Endothelial cell of umbilical vein (primary cell): Measurements from ENCODE around the gene RANGRF. TPM values are rescaled to one million over a fixed set of nuclear protein-coding genes. Genes with fewer than 3 reads are reported as not detected.

Experiments
- BruUV-seq: library from RNA; stranded (reverse); fragments of 400-500 nt; replicated peaks from 2 replicates; lab custom pipeline; 2021; lab: Mats Ljungman, UMichigan
- CTCF ChIA-PET: fragments of 300-600, 350-600 bp; sonication (Branson Sonifier 250); formaldehyde crosslinking; loops from one replicate; lab custom pipeline; 2021; ENCODE audit warnings: antibody characterized with exemption, inconsistent platforms; lab: Charles Lee
- POLR2A ChIA-PET: fragments of 300-600, 350-600 bp; sonication (Branson Sonifier 250); formaldehyde crosslinking; loops from one replicate; lab custom pipeline; 2021; ENCODE audit warnings: antibody characterized with exemption, inconsistent platforms; lab: Charles Lee
- DNase-seq: peaks from one replicate; pipeline ENCODE4 v3.0.0-alpha.2; 2011; ENCODE audit warnings: low read depth, low spot score
- FAIRE-seq: peaks from 2 replicates; lab custom pipeline; 2011; peaks lifted over from hg19 to GRCh38; lab: Jason Lieb, UNC
- H2AFZ ChIP-seq: 2 replicates; pipeline ENCODE4 v1.6.0; 2012; ENCODE audit warnings: low read depth, low read length, control low read depth, inconsistent platforms
- H3K27ac ChIP-seq: 2 replicates; pipeline ENCODE4 v1.5.1; 2011; ENCODE audit warnings: low read depth, mild to moderate bottlenecking, control low read depth, low read length, moderate library complexity; ENCODE audit not compliant: insufficient read depth
- H3K27me3 ChIP-seq, 2 experiments: 2 replicates each; pipeline versions ENCODE4 v1.6.0 to v1.6.1; 2011; ENCODE audit warnings: low read length in 2 of 2, mixed read lengths in 1 of 2; ENCODE audit not compliant: control insufficient read depth in 2 of 2, insufficient read depth in 2 of 2
- H3K36me3 ChIP-seq, 2 experiments: 2 replicates in 1 of 2; 3 replicates in 1 of 2; pipeline ENCODE4 v1.5.1; 2011; ENCODE audit warnings: low read length in 2 of 2, mild to moderate bottlenecking in 1 of 2, moderate library complexity in 1 of 2; ENCODE audit not compliant: control insufficient read depth in 2 of 2, insufficient read depth in 2 of 2; ENCODE audit errors: extremely low read depth in 1 of 2
- H3K4me1 ChIP-seq: 3 replicates; pipeline ENCODE4 v1.5.1; 2011; ENCODE audit warnings: mild to moderate bottlenecking, low read length; ENCODE audit not compliant: control insufficient read depth, insufficient read depth; ENCODE audit errors: extremely low read depth
- H3K4me2 ChIP-seq: 2 replicates; pipeline ENCODE4 v1.6.1; 2011; ENCODE audit warnings: low read length, control low read depth, mixed read lengths; ENCODE audit not compliant: insufficient read depth
- H3K4me3 ChIP-seq, 3 experiments: fragments of 200-600 bp in 1 of 3; sonication (generic), shearing (Covaris generic) in 1 of 3; replicated peaks in 1 of 3; 2 replicates each; pipeline ENCODE4 v1.5.1; 2011 to 2016; ENCODE audit warnings: control low read depth in 3 of 3, low read length in 3 of 3, mild to moderate bottlenecking in 2 of 3, inconsistent platforms in 1 of 3, low read depth in 1 of 3, moderate library complexity in 1 of 3; ENCODE audit not compliant: insufficient read depth in 1 of 3
- H3K79me2 ChIP-seq: 2 replicates; pipeline ENCODE4 v1.6.0; 2012; ENCODE audit warnings: low read length, inconsistent platforms; ENCODE audit not compliant: control insufficient read depth, insufficient read depth
- H3K9ac ChIP-seq: replicated peaks from 2 replicates; pipeline ENCODE3; 2011; ENCODE audit warnings: low read length, control low read depth; ENCODE audit not compliant: insufficient read depth; ENCODE audit errors: extremely low read depth
- H3K9me1 ChIP-seq: replicated peaks from 3 replicates; pipeline ENCODE4 v1.6.0; 2011; ENCODE audit warnings: mild to moderate bottlenecking, low read length; ENCODE audit not compliant: control insufficient read depth, insufficient read depth; ENCODE audit errors: extremely low read depth
- H3K9me3 ChIP-seq: replicated peaks from 2 replicates; pipeline ENCODE4 v1.5.1; 2012; ENCODE audit warnings: low read length, inconsistent platforms; ENCODE audit not compliant: control insufficient read depth, insufficient read depth
- H4K20me1 ChIP-seq: replicated peaks from 2 replicates; pipeline ENCODE3; 2011; ENCODE audit warnings: mild to moderate bottlenecking, low read length; ENCODE audit not compliant: control insufficient read depth, insufficient read depth; ENCODE audit errors: extremely low read depth
- CTCF ChIP-seq, 2 donors: IDR thresholded peaks; 1 replicate in 1 of 2; 2 replicates in 1 of 2; pipeline ENCODE4 v1.5.1; 2011; ENCODE audit warnings: low read length in 2 of 2, mild to moderate bottlenecking in 2 of 2, moderate library complexity in 2 of 2, control low read depth in 1 of 2, inconsistent platforms in 1 of 2, low read depth in 1 of 2; ENCODE audit not compliant: insufficient read depth in 1 of 2; ENCODE audit errors: extremely low read depth in 1 of 2
- EZH2 ChIP-seq: IDR thresholded peaks from 2 replicates; pipeline ENCODE4 v1.6.1; 2012; ENCODE audit warnings: borderline replicate concordance, low read depth, mild to moderate bottlenecking, moderate library complexity, low read length, inconsistent platforms; ENCODE audit not compliant: severe bottlenecking
- FOS ChIP-seq: IDR thresholded peaks from 2 replicates; pipeline ENCODE4 v1.6.1; 2011; ENCODE audit warnings: mild to moderate bottlenecking, low read length, moderate library complexity, borderline replicate concordance; ENCODE audit not compliant: insufficient read depth
- GATA2 ChIP-seq: IDR thresholded peaks from 2 replicates; pipeline ENCODE4 v1.7.0; 2011; ENCODE audit warnings: low read depth, mild to moderate bottlenecking, moderate library complexity, mixed read lengths, low read length; ENCODE audit not compliant: insufficient read length, insufficient read depth
- JUN ChIP-seq: IDR thresholded peaks from 2 replicates; pipeline ENCODE4 v1.6.1; 2011; ENCODE audit warnings: borderline replicate concordance, low read depth; ENCODE audit not compliant: insufficient read length, insufficient read depth
- MYC ChIP-seq: IDR thresholded peaks from one replicate; pipeline ENCODE4 v1.6.1; 2011; ENCODE audit warnings: mild to moderate bottlenecking, low read depth, low read length
- POLR2A ChIP-seq: IDR thresholded peaks from 2 replicates; pipeline ENCODE4 v1.6.1; 2012; ENCODE audit warnings: low read depth, mild to moderate bottlenecking, control low read depth, low read length
- POLR2AphosphoS5 ChIP-seq: IDR thresholded peaks from 2 replicates; pipeline ENCODE4 v1.6.1; 2012; ENCODE audit warnings: low read depth, mild to moderate bottlenecking, control low read depth, low read length, moderate library complexity; ENCODE audit not compliant: insufficient read depth
- dilution Hi-C: fragments of 300-500 bp; cut with MboI; formaldehyde crosslinking; loops from one replicate; pipeline ENCODE4 v1.15.0; 2019; ENCODE audit warnings: low sequenced_read_pairs; ENCODE audit not compliant: extremely low pct_ligation_motif_present
- intact Hi-C: fragments of 100-400 bp; cut with micrococcal nuclease; formaldehyde crosslinking; loops from one replicate; pipeline ENCODE4 v1.10.0; 2022
- polyA plus RNA-seq, 4 experiments: library from polyadenylated mRNA; depleted of rRNA in 3 of 4; stranded (reverse) in 3 of 4; unstranded in 1 of 4; fragments of >200 nt; gene quantifications; 2 replicates each; pipeline versions ENCODE4 v1.2.1 to v1.2.3, GENCODE V29; 2011 to 2012; ENCODE audit warnings: missing spikeins in 1 of 4
- total RNA-seq: library from RNA; stranded (reverse); gene quantifications from 2 replicates; pipeline ENCODE4 v1.2.3, GENCODE V29; 2021
- TF ChIP-seq, protein P1 (sequence below): IDR thresholded peaks from 2 replicates; pipeline ENCODE4 v1.6.1; 2011; ENCODE audit not compliant: insufficient read depth, insufficient read length

RANGRF gene
- total and polyA plus RNA-seq, 2 donors (not counting 3 experiments of a cell fraction or from before 2014, with no cell fraction given) = 36.5 to 52.7 TPM

DNA sequence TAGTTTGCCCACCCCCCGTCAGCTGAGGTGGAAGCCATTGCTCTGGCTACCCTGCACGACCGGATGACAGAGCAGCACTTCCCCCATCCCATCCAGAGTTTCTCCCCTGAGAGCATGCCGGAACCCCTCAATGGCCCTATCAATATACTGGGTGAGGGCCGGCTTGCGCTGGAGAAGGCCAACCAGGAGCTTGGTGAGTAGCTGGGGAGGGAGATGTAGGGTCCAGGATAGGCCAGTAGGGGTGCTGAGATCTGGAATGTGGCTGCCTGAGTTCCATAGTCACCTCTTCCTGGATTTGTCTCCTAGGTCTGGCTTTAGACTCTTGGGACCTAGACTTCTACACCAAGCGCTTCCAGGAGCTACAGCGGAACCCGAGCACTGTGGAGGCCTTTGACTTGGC, 33.0 kb upstream of the RANGRF start:
- H3K36me3 ChIP-seq = peaks cover 9 to 22% of the 10 kb centered on the region in 2 experiments
- H3K9me3 ChIP-seq = no peaks in the 10 kb centered on the region
- ChIA-PET POLR2A (no interaction called here), CTCF (interaction anchor here (1.0 to 1.6 kb wide), 4 partner anchors 9 to 121 kb away, joined by 3 to 11 read pairs (median 4); partner anchors contain the start of gene KRABD2)
- no peak for DNase-seq
- peaks cover 20% of the 10 kb centered on the region for H3K79me2 ChIP-seq
- no TSS peak for BruUV-seq
- H4K20me1 ChIP-seq = no peaks in the 10 kb centered on the region
- no peak overlapping the region for H3K9ac ChIP-seq
- H3K4me3 ChIP-seq = no peak overlapping the region
- H3K27ac ChIP-seq = no peak overlapping the region
- intact Hi-C loops (no loop called here), dilution Hi-C loops (no loop called here)
- H3K9me1 ChIP-seq = no peaks in the 10 kb centered on the region
- no peak for TF ChIP-seq FOS
- TF ChIP-seq CTCF (IDR thresholded peaks at IDR 0.05; ENCODE audit: extremely low read depth in 1 of 2, insufficient read depth in 1 of 2, low read depth in 1 of 2, low read length in 2 of 2) = peak in 1 of 2 donors; percentile 22
- H3K27me3 ChIP-seq = no peaks in the 10 kb centered on the region
- FAIRE-seq = no peak
- no peak overlapping the region for H3K4me2 ChIP-seq
- no peak overlapping the region for H2AFZ ChIP-seq
- no peaks in the 10 kb centered on the region for H3K4me1 ChIP-seq

DNA sequence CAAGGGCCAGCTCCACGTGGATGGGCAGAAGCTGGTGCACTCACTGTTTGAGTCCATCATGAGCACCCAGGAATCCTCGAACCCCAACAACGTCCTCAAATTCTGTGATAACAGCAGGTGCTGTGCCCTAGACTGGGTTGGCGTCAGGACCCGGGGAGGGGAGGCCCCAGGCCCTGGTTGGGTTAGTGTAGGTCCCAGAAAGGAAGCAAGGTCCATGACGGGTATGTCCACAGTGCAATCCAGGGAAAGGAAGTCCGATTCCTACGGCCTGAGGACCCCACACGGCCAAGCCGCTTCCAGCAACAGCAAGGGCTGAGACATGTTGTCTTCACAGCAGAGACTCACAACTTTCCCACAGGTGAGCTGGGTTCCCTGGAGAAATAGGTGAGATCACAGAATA, 32.2 kb upstream of the RANGRF start:
- no peak overlapping the region for H3K27ac ChIP-seq
- no peak overlapping the region for H3K4me3 ChIP-seq
- no peak overlapping the region for H2AFZ ChIP-seq
- no peaks in the 10 kb centered on the region for H3K9me1 ChIP-seq
- intact Hi-C loops = no loop called here
- ChIA-PET CTCF (interaction anchor here (1.0 to 1.6 kb wide), 2 partner anchors 9 to 45 kb away, joined by 5 to 11 read pairs; no protein-coding TSS in a partner anchor), POLR2A (no interaction called here)
- H3K27me3 ChIP-seq = no peaks in the 10 kb centered on the region
- no peak for FAIRE-seq
- H4K20me1 ChIP-seq = no peaks in the 10 kb centered on the region
- no peaks in the 10 kb centered on the region for H3K4me1 ChIP-seq
- TF ChIP-seq CTCF (IDR thresholded peaks at IDR 0.05; ENCODE audit: extremely low read depth in 1 of 2, insufficient read depth in 1 of 2, low read depth in 1 of 2, low read length in 2 of 2) (no peak), EZH2 (no peak), POLR2A (no peak), GATA2 (no peak), POLR2AphosphoS5 (no peak), MYC (no peak), FOS (no peak), JUN (no peak)
- TF ChIP-seq, protein P1, sequence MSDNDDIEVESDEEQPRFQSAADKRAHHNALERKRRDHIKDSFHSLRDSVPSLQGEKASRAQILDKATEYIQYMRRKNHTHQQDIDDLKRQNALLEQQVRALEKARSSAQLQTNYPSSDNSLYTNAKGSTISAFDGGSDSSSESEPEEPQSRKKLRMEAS = no peak
- H3K79me2 ChIP-seq = peaks cover 12% of the 10 kb centered on the region
- no peaks in the 10 kb centered on the region for H3K9me3 ChIP-seq
- DNase-seq = no peak
- H3K4me2 ChIP-seq = no peak overlapping the region
- TSS peak; percentile 33 for BruUV-seq
- dilution Hi-C loops = no loop called here
- H3K9ac ChIP-seq = no peak overlapping the region
- peaks cover 9 to 22% of the 10 kb centered on the region in 2 experiments for H3K36me3 ChIP-seq
